ENCODE results near the gene ADCY1.

DNA sequence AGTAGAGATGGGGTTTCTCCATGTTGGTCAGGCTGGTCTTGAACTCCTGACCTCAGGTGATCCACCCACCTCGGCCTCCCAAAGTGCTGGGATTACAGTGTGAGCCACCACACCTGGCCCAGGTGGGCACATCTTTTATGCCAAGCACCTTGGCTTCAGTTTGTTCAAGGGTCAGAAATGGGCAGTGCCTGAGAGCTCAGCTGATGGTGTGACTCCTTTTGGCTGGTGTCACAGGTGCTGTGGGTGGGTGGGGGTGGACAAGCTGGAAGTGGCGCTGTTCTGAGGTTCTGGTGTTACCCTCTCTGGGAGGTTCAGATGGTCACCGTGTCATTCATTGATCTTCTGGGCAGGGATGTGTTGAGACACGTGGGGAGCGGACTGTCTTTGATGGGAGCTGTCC lies 11.5 kb downstream of the ADCY1 start:
- no peak for TF ChIP-seq EZH2phosphoT487 (IDR thresholded peaks at IDR 0.05; ENCODE audit: borderline replicate concordance)
- TF ChIP-seq, protein P1, sequence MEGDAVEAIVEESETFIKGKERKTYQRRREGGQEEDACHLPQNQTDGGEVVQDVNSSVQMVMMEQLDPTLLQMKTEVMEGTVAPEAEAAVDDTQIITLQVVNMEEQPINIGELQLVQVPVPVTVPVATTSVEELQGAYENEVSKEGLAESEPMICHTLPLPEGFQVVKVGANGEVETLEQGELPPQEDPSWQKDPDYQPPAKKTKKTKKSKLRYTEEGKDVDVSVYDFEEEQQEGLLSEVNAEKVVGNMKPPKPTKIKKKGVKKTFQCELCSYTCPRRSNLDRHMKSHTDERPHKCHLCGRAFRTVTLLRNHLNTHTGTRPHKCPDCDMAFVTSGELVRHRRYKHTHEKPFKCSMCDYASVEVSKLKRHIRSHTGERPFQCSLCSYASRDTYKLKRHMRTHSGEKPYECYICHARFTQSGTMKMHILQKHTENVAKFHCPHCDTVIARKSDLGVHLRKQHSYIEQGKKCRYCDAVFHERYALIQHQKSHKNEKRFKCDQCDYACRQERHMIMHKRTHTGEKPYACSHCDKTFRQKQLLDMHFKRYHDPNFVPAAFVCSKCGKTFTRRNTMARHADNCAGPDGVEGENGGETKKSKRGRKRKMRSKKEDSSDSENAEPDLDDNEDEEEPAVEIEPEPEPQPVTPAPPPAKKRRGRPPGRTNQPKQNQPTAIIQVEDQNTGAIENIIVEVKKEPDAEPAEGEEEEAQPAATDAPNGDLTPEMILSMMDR (conservative IDR thresholded peaks at IDR 0.05; ENCODE audit: low read length), result no peak

All from Loucy (cell line).